CD4-positive, alpha-beta T cell treated with Interleukin-10 for 1 hour (primary cell): Measurements from ENCODE around the gene TNFSF13.

Source experiments
- DNase-seq: peaks from one replicate; pipeline ENCODE4 v3.0.0-alpha.2; 2020

TNFSF13 gene

GRCh38 chr17:7553356-7553755 is 5.2 kb upstream of the TNFSF13 start:
- DNase-seq: no peak

GRCh38 chr17:7555320-7555948 is 3.1 kb upstream of the TNFSF13 start:
- no peak for DNase-seq

DNA sequence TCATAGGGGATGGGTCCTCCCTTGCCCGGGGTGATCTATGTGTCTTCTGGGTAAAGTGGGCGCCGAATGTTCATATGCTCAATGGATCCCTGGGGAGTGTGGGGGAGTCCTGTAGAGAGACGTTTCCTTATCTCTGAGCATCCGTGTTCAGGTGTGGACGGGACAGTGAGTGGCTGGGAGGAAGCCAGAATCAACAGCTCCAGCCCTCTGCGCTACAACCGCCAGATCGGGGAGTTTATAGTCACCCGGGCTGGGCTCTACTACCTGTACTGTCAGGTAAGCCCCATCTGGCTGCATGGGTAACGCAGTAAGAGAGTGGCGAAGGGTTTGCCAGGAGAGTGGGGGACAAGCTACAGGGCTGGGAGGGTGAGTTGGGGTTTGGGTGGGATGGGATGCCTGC is 1.9 kb upstream of the TNFSF13 start:
- no peak for DNase-seq

DNA sequence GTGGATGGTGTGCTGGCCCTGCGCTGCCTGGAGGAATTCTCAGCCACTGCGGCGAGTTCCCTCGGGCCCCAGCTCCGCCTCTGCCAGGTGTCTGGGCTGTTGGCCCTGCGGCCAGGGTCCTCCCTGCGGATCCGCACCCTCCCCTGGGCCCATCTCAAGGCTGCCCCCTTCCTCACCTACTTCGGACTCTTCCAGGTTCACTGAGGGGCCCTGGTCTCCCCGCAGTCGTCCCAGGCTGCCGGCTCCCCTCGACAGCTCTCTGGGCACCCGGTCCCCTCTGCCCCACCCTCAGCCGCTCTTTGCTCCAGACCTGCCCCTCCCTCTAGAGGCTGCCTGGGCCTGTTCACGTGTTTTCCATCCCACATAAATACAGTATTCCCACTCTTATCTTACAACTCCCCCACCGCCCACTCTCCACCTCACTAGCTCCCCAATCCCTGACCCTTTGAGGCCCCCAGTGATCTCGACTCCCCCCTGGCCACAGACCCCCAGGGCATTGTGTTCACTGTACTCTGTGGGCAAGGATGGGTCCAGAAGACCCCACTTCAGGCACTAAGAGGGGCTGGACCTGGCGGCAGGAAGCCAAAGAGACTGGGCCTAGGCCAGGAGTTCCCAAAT is 1.3 kb upstream of the TNFSF13 start:
- no peak for DNase-seq

GRCh38 chr17:7557775-7558543 is 591 bp upstream of the TNFSF13 start:
- no peak for DNase-seq

- no peak for DNase-seq
Observed at GRCh38 chr17:7559320-7560171, 996 bp downstream of the TNFSF13 start.

- DNase-seq: peak; percentile 66
Observed at GRCh38 chr17:7560172-7561027, 1.9 kb downstream of the TNFSF13 start.

DNA sequence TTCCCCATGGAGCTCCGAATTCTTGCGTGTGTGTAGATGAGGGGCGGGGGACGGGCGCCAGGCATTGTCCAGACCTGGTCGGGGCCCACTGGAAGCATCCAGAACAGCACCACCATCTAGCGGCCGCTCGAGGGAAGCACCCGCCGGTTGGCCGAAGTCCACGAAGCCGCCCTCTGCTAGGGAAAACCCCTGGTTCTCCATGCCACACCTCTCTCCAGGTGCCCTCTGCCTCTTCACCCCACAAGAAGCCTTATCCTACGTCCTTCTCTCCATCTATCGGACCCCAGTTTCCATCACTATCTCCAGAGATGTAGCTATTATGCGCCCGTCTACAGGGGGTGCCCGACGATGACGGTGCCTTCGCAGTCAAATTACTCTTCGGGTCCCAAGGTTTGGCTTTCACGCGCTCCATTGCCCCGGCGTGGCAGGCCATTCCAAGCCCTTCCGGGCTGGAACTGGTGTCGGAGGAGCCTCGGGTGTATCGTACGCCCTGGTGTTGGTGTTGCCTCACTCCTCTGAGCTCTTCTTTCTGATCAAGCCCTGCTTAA is 2.6 kb downstream of the TNFSF13 start:
- peak; percentile 87 for DNase-seq

DNA sequence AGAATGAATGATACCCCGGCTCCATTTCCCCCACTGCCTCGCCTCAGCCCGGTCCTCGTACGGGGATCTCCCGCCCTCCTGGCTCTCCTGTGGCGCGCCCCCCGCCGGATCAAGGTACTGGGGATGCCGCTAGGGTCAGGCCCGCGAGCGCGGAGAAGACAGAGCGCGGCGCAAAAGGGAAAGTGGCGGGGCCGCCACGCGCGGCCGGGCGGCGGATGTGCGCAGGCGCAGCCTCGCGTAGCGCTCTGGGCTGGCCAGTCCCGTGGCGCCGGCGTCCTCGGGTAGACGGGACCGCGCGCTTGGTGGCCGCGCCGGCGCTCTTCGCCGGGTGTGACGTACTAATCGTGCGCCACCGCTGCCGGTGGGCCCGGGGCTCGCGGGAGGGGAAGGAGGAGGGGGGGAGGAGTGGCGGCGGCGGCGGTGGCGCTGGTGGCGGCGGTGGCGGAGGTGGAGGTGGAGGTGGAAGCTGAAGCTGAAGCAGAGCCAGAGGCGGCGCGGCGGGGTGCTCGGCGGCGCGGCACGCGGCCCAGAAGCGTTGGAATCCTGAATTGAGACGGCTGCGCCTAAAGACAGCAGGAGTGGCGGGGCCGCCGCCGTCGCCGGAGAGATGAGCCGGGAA is 3.1 kb downstream of the TNFSF13 start, which contains the start of gene SENP3:
Gene SENP3, plus strand, starts transcription at position 331 of the 619 bp plus-strand sequence. CDS start 1,158 bp downstream, outside the sequence.
- DNase-seq: peak; percentile 95

- no peak for DNase-seq
Observed at GRCh38 chr17:7562208-7562605, 3.7 kb downstream of the TNFSF13 start.

GRCh38 chr17:7563115-7563869 is 4.7 kb downstream of the TNFSF13 start:
- no peak for DNase-seq

- no peak for DNase-seq
Observed at GRCh38 chr17:7569571-7569970, 11.0 kb downstream of the TNFSF13 start.

DNA sequence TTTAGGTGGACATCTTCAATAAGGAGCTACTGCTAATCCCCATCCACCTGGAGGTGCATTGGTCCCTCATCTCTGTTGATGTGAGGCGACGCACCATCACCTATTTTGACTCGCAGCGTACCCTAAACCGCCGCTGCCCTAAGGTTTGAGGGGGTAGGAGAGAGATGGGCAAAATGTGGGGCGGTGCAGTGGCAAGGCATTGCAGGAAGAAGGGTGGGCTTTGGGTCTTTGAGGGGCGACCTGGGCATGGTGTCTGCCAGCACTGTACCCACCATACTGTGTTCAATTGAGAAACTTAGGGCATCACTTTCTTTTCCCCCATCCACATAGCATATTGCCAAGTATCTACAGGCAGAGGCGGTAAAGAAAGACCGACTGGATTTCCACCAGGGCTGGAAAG is 11.8 kb downstream of the TNFSF13 start:
- no peak for DNase-seq

DNA sequence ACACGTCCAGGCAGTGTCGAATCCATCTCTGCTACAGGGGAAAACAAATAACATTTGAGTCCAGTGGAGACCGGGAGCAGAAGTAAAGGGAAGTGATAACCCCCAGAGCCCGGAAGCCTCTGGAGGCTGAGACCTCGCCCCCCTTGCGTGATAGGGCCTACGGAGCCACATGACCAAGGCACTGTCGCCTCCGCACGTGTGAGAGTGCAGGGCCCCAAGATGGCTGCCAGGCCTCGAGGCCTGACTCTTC is 13.7 kb downstream of the TNFSF13 start:
- no peak for DNase-seq

GRCh38 chr17:7572588-7573323 is 14.2 kb downstream of the TNFSF13 start:
- peak; percentile 100 for DNase-seq

DNA sequence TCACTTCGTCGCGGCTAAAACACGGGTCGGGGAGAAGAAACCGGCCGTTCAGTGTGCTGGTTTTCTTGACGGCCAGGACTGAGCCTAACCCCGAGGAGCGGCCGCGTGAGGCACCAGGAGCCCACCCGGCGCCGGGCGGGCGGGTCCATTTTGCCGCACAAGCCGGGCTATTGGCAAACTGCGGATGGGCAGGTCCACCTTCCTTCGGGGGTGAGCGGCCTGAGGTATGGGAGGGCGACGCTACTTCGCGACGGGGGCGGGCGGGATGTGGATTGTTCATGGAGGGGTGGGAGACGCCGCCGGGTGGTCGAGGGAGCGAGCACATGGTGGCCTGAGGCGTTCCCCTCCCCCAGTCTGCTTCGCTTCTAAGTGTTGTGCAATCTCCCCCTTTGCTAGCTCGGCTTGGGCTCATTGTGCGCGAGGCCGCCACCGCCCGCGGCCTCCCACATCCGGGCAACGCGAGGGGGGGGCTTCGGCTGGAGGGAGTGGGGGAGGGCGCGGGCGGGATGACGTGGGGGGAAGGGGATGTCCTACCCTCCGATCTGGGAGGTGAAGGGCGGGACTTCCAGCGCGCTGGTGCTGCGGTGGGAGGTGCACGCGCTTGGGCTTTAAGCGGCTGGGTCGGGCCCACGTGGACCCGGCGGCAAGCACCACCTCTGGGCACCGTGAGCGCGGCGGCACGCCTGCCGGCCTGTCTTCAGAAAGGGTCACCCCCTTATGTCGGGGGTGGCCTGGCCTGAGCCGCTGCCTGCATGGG is 15.0 kb downstream of the TNFSF13 start:
- peak; percentile 95 for DNase-seq

DNA sequence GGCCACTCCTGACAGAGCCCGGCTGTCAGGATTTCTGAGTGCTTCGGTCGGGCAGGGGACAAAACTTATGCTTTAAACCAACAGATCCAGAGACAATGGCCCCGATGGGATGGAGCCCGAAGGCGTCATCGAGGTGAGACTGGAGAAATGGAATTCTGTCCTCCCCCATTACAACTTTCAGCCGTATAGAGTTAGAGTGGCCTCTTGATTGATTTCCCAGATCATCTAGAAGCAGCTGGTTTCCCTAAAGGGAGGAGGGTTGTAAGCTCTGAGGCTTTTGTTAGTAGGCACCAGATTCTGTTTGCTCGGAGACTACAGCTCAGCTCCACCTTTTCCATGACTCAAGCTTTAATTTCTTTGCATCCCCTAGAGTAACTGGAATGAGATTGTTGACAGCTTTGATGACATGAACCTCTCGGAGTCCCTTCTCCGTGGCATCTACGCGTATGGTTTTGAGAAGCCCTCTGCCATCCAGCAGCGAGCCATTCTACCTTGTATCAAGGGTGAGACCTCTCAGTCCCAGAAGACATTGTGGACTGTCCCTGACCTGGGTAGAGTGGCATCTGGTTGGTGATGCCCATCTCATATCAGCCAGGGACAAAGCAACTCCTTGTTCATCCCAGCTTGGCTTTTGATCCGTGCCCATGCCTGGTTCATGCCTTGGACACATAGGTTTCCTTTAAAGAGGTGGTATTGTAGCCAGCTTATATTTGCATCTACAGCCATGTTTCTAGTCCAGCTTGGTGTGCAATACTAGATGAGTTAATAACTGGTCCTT is 15.8 kb downstream of the TNFSF13 start:
- no peak for DNase-seq

- no peak for DNase-seq
Observed at GRCh38 chr17:7575481-7575883, 16.9 kb downstream of the TNFSF13 start.
